Astrocyte of the hippocampus (primary cell): ENCODE data around the gene EVX1.

Experiments used
- DNase-seq: peaks from one replicate; pipeline ENCODE4 v3.0.0; 2011; ENCODE audit warnings: low read depth, low spot score

EVX1 gene

DNA sequence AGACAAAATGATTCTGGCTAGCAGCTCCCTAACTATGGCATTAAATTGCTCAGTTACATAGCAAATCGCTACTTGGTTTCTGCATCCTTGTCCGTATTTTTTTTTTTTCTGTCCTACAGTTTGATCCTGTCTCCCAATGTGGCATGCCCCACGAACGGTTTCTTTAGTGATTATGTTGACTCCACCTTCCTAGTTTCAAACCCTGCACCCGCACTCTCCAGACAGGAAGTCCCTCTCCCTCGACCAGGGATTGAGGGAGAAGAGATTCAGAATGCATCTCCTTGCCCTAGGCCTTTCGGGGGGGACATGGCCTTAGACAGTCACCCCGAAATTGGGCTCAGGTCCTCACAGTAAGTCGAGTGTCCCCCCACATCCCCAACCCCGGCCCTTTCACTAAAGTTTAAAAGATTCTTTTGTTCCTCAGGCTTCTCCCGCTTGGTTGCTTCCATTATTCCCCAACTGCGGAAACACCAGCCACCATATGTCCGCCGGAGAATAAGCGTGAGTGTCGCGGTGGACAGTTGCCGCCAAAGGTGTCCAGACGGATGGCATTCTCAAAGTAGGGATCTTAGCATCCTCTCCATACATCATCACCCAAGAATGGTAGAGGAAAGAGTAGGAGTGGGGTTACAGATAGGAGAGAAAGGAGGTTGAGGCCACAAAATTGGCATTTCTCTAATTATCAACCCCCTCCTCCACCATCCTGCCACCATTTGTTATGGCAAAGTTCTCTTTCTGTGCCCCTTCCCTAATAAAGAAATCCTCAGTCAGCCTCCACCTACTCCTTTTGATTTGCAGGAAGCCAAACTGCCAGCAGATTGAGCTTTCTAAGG is 7.3 kb downstream of the EVX1 start:
- no peak for DNase-seq

- no peak for DNase-seq
Measured at GRCh38 chr7:27250557-27251070, 8.0 kb downstream of the EVX1 start.

DNA sequence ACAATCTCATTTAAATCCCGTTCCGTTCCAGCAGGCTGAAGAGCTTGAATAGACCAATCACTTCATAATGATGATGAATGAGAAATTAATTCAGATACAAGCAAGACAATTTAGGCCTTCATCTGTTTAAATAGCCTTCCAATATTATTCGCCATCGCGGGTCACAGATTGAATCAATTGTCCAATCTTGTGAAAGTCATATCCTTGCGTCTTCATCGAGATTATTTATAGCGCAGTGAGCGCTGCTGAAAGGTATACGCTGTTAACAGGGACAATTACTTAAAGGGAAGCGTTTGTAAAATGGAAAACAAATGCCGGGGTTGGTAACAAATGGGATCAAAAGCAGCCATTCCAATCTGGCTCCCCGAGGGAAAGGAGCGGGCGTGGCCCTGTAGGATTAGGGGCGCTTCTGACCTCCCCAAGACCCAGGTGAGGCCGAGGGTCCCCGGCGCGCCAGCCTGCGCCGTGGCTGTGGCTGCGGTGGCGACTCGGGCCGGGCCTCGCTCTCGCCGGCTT is 8.6 kb downstream of the EVX1 start:
- no peak for DNase-seq

- no peak for DNase-seq
Measured at GRCh38 chr7:27251652-27252590, 9.3 kb downstream of the EVX1 start.

GRCh38 chr7:27254625-27255024 is 12.0 kb downstream of the EVX1 start:
- no peak for DNase-seq

GRCh38 chr7:27260211-27260610 is 17.6 kb downstream of the EVX1 start:
- DNase-seq: no peak

GRCh38 chr7:27262121-27262520 is 19.5 kb downstream of the EVX1 start:
- no peak for DNase-seq

- no peak for DNase-seq
Measured at GRCh38 chr7:27263781-27264180, 21.2 kb downstream of the EVX1 start.

- DNase-seq: no peak
Measured at GRCh38 chr7:27269455-27269854, 26.9 kb downstream of the EVX1 start.

DNA sequence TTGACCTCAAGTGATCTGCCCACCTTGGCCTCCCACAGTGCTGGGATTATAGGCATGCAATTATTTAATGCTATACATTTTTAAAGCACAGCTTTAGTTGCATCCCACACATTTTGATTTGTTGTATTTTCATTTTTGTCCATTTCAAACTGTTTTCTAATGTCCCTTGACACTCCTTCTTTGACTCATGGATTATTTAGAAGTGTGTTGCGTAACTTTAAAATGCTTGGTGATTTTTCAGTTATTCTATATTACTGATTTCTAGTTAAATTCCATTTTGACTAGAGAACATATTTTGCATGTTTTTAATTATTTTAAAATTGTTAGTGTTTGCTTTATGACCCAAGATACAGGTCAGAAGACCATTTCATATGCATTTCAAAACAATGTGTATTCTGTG is 28.8 kb downstream of the EVX1 start:
- no peak for DNase-seq

- DNase-seq: no peak
Measured at GRCh38 chr7:27277628-27278027, 35.0 kb downstream of the EVX1 start.

GRCh38 chr7:27283558-27283957 is 41.0 kb downstream of the EVX1 start:
- no peak for DNase-seq

DNA sequence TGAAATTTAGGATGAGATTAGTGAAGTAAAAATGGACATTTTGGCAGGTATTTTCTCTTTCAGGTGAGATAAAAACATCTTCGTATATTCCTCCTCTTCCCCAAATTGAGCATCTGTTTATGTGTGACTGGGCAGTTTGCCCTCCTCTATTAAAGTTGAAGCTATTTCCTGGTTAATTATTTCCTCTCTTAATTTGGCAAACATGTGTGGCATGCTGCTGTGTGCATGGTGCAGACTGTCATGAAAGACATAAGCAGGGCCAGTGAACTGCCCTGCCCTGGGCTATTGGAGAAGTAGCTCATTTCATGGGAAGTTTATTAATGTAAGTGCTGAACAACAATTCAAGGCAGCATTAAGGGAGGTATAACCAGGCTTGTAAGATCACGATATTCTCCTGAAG is 52.6 kb downstream of the EVX1 start:
- no peak for DNase-seq

GRCh38 chr7:27297356-27297755 is 54.8 kb downstream of the EVX1 start:
- DNase-seq: no peak
